Measurements from ENCODE around the gene B9D1.

Gene B9D1

GRCh38 chr17:19302791-19303331 lies 59.7 kb downstream of the B9D1 start:
- no peak for DNase-seq (ENCODE audit: low read depth)

- DNase-seq (ENCODE audit: low read depth) = no peak
These were observed 60.5 kb downstream of the B9D1 start for GRCh38 chr17:19301973-19302372.

GRCh38 chr17:19301274-19301951 lies 61.1 kb downstream of the B9D1 start:
- DNase-seq (ENCODE audit: low read depth) = no peak

GRCh38 chr17:19299866-19300265 lies 62.7 kb downstream of the B9D1 start:
- no peak for DNase-seq (ENCODE audit: low read depth)

GRCh38 chr17:19299214-19299747 lies 63.2 kb downstream of the B9D1 start:
- DNase-seq (ENCODE audit: low read depth) = no peak

GRCh38 chr17:19298569-19299213 lies 63.8 kb downstream of the B9D1 start:
- DNase-seq (ENCODE audit: low read depth) = no peak

GRCh38 chr17:19296786-19297778 lies 65.4 kb downstream of the B9D1 start:
- DNase-seq (ENCODE audit: low read depth) = no peak

- DNase-seq (ENCODE audit: low read depth) = no peak
These were observed 66.9 kb downstream of the B9D1 start for GRCh38 chr17:19295473-19296135.

- no peak for DNase-seq (ENCODE audit: low read depth)
These were observed 68.1 kb downstream of the B9D1 start for GRCh38 chr17:19294443-19294842.

All from HS-5 (cell line).